Erythroblast (primary cell): ENCODE data around the gene KIDINS220.

Source experiments
- GATA1 ChIP-seq: IDR thresholded peaks from 2 replicates; pipeline ENCODE4 v1.6.1; 2011; ENCODE audit warnings: low read depth, mild to moderate bottlenecking, control low read depth, low read length, moderate library complexity
- POLR2A ChIP-seq: IDR thresholded peaks from 2 replicates; pipeline ENCODE4 v1.6.1; 2011; ENCODE audit warnings: mild to moderate bottlenecking, low read length

- no peak for TF ChIP-seq POLR2A
- no peak for TF ChIP-seq GATA1
Measured at GRCh38 chr2:8729939-8730338, 107.5 kb downstream of the KIDINS220 start.
